Measurements from ENCODE around the gene C4orf36. TPM values are rescaled to one million over a fixed set of nuclear protein-coding genes. Genes with fewer than 3 reads are reported as not detected.

C4orf36 gene, protein sequence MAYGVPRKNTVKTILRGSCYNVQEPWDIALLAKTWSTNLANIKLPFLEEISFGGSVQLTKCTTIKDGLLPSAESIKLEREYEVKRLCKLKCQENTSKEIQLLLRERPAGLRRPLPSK
- not detected in 2 replicates for total RNA-seq

DNA sequence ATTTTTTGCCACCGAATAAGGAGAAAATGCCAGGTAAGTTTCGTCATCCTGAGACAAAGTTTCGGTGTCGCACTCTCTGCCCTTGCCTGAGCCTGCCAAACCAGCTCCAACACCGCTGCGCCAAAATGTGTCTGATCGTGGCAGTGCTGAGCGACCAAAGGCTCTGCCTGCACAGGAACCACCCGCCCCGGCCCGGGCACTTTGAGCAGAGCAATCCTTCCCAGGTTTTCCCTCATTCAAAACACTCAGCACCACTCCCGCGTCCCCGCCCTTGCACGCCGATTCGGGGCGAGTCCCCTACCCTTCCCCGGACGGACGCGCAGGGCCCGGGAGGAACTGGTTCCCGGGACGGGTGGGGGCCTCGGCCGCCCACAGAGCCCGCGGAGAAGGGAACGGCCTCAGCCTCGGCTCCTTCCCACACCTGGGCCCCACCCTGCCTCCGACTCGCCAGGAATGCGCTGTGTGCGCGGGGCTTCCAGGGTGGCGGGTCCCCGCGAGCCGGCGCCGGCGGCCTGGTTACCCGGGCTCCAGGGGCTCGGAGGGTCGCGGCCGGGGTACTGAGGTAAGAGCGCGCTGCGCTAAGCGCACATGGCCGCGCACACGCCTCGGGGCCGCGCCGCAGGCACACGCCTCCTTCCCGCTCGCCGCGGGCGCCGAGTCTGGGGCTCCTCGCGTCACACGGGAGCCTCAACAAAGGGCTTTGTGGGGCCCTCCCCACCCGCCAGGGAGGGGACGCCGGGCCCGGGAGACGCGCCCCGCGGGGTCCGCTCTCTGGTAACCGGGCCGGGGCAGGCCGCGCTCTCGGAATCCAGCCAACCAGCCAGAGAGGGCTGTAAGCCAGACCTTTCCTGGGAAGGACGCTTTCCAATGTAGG, at the start of gene C4orf36:
C4orf36 (minus strand) TSS at position 661 of the 874 bp plus-strand sequence. CDS start 902 bp downstream, outside the sequence.
- no peak for DNase-seq (ENCODE audit: extremely low read depth, low read depth, low spot score)

DNA sequence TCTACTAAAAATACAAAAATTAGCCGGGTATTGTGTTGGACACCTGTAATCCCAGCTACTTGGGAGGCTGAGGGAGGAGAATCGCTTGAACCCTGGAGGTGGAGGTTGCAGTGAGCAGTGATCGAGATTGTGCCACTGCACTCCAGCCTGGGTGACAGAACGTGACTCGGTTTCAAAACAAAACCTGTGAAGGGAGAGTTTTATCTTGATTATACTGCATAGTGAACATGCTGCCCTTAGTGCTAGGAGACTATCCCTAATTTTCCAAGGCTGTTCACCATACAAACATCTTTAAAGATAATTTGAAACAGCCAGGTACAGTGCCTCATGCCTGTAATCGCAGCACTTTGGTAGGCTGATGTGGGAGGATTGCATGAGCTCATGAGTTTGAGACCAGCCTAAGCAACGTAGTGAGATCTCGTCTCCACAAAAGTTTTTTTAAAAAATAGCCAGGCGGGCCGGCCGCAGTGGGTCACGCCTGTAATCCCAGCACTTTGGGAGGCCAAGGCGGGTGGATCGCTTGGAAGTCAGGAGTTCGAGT, 48.8 kb upstream of the C4orf36 start:
- no peak for DNase-seq (ENCODE audit: extremely low read depth, low read depth, low spot score)

DNA sequence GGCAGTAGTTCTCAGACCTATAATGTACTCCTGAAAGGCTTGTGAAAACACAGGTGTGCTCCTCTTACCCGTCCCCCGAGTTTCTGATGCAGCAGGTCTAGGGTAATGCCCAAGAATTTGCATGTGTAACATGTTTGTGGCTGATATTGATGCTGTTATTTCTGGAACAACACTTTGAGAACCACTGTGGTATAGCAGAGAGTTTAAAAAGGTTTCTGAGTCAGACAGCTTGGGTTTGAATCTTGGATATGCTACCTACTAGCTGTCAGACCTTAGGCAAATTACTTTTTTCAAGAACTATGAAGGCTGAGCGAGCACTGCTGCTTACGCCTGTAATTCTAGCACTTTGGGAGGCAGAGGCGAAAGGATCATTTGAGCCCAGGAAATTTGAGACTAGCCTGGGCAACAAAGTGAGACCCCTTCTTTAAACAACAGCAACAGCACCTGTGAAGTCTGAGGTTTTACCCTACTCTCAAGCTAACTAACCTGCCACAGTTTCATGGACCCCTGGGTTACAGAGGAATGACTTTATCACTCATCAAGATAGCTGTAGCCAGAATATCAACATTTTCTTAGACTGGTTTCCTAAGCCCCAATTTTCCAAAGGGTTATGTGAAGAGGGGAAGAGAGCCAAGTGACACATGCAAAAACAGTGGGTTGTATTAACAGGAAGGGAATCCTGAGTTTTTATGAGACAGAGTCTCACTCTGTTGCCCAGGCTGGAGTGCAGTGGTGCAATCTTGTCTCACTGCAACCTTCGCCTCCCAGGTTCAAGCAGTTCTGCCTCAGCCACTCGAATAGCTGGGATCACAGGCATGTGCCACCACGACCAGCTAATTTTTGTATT, 47.7 kb upstream of the C4orf36 start:
- DNase-seq (ENCODE audit: extremely low read depth, low read depth, low spot score), result no peak

DNA sequence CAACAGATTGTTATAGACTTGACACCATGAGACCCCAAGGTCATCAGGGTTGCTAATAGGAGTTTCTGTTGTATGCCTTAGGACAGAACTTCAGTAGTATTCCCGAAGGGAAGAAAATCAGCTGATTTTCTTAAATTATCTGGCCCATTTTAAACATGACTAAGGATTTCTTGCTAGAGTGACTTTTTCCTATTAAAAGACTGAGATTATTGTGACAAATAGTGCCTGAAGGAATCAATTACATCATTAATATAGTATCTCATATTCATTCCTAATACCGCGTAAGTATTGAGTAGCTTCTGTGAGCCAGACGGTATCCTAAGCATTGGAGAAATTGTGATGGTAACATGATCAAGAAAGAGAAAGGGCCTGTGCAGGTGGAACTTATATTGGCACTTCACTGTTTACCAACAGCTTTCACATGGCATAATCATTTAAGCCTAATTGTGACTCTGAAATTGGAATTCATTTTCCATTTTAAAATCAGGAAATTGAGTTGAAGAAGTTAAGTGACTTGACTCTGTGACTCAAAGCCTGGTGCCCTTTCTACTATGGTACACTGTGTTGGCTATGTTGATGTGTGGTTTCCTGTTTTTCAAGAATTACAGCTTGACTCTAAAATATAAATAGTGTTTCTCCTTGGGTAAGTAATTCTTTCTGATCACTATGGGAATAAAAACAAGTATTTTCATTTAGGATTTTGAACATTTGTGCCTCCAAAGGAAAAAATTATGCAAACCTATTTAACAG, 46.7 kb upstream of the C4orf36 start:
- no peak for DNase-seq (ENCODE audit: extremely low read depth, low read depth, low spot score)

DNA sequence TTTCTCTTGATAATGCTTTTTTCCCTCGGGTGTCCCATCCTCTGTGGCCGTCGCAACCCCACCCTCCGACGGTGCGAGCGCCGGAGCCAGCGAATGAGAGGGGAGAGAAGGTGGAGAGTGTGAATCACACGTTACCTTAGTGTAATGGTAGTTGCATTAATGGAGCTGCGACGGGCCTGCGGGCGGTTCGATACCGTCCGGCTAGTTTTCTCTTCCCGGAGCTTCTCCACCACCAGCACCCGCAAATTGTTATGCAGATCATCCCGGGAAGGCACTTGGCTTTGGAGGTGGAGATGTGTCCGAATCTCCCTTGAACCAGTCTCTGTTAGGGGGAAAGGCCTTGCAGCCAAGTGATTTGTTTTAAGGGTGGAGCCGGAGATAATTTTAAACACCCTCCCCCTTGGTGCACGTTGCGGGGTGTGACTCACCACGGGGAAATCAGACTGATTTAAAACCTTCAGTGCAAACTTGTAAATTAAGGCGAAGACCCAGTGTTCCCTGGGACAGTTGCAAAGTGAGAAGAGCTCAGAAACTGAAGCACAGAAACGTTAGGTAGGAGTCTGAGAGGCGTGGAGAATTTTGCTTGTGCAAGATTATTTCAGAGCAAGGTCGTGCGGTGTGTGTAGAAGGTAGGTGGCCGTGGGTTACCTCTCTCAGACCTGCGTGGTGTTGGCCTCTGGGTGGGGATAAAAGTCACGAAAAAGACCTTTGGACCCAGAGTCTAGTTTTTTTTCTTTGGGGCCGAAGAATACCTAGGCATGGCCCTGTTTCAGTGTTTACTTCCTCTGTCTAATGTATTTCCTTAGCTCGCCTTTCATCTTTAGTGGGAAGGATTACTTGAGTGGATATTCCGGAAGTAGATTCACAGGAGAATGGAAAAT, 43.9 kb upstream of the C4orf36 start:
- no peak for DNase-seq (ENCODE audit: extremely low read depth, low read depth, low spot score)

DNA sequence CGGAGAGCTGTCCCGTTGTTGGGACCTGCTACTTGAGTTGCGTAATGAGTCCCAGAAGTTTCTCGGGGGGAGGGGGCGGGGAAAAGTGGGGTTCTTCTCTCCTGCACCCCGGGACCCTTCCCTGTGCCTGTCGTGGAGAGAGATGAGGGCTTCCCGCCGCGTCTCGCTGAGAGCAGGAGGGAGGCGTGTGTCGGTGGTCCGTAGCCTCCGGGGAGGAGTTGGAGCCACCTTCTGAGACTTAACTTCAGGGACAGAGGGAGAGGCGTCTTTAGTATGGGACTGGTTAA, 43.3 kb upstream of the C4orf36 start:
- DNase-seq (ENCODE audit: extremely low read depth, low read depth, low spot score), result no peak

DNA sequence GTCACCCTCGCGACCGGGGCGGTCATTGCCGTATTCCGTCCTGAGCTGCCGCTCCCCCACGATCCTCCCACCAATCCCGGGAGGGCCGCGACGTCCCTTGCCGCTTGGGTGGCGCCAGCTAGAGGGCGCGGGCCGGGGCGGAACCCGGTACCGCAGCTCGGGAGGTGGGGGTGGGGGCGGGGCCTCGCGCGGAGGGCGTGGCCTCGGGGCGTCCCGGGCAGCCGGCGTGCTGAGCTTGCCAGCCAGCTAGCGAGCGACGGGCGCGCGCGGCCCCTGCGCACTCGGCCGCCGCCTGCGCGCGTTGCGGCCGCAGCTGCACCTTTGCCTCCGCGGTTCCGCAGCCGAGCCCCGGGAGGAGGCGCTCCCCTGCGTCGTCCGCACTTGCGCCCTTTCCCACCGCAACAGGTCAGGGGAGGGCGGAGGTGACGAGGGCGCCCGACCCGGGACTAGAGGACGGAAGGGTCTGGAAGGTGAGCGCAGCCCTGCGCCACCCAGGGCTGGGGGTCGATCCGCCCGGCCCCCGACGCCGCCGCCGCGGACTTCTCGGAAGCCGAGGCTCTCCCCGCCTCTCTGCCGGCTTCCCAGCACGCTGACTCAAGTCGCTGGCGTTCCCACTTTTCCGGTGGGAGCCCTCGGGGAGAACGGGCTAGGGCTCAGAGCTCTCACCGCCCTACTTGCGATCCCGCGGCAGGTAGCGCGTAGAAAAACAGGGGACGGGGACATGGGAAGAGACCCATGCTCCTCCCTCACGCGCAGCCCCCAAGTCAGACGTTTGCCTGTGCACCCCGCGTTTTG, 42.7 kb upstream of the C4orf36 start, which contains the start of gene AFF1:
AFF1 (plus strand) TSS at position 241 of the 795 bp plus-strand sequence. CDS start 13,523 bp downstream, outside the sequence.
- DNase-seq (ENCODE audit: extremely low read depth, low read depth, low spot score), result no peak

DNA sequence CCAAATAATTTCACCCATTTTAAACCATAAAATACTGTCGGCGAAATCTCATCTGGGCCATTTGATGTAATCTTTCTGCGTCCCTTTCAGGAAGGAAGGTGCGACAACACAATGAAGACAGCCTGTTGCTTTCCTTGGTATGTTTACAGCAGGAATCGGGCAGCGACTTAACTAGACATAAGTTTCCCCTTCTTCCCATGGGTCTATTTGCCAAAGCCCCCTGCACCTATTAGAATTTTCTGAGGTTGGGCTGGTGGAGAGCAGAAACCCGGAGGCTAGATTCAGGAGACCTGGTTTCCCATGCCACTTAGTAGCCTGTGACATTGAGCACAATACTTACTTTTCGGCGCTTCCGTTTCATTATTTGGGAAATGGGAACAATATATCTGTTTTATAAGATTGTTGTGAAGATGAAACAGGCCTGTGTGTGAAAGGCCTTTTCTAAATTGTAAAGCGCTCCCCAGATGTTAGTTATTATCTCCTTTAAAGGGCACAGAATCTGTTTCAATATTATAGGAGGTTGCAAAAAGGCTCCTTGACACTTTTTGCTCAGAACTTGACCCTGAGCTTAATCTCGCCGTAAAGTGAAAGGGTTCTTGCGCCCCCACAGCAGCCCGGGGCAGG, 42.0 kb upstream of the C4orf36 start:
- DNase-seq (ENCODE audit: extremely low read depth, low read depth, low spot score), result no peak

DNA sequence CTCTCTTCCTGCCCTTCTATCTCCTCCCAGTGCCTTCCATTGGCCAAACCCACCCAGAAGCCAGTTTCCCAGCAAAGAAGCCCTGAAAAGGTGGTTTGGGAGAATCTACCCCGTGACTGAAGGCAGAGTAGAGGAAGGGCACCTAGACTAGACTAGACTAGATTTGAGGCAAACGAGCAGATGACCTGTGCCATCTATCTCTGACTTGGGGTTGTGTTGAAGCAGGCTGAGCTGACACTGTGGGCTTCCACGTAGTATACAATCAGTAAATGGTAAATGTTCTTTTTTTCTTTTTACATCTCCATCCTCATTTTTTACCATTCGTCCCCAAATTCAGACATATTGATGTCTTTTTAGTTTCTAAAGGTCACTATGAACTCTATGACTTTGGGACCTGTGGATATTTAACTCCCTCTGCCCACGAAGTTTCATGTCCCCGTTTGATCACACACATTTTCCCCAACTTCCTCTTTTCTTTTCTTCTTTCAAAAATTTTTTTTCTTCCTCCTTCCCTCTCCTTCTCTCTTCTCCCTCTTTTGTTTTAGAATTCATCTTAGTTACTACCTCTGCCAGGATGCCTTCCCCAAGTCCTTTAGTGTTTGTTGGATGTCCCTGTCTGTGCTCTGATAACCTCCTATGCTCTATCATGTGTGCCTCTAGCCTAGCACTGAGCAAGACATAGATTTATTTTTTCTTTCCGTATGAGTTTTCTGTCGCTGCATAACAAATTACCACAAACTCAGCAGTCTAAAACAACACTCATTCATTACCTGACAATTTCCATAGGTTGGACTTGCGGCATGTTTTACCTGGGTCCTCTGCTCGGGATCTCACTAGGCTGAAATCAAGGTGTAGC, 36.4 kb upstream of the C4orf36 start:
- no peak for DNase-seq (ENCODE audit: extremely low read depth, low read depth, low spot score)

DNA sequence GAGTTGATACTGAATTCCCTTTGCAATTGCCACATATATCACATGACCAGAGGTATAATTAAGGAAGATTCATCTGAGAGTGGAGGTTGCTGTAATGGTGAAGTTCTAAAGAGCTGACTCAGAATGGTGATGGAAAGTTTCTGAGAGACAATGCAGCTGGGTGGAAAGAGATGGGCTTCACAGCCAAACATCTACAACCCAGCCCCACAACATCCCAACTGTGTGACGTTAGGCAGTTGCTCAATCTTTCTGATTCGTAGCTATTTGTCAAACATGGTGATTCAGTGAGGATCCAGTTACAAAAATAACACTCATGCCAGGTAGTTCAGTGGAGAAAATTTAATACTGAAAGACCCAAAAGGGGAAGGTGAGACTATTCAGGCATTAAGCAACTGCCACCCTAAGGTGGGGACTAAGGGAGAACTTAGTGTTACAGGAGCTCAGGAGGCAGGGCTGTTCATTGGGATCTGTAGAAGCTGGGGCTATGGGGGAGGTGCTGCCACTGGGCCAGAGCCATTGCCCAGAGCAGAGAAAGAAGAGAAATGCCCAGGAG, 35.7 kb upstream of the C4orf36 start:
- DNase-seq (ENCODE audit: extremely low read depth, low read depth, low spot score), result no peak

DNA sequence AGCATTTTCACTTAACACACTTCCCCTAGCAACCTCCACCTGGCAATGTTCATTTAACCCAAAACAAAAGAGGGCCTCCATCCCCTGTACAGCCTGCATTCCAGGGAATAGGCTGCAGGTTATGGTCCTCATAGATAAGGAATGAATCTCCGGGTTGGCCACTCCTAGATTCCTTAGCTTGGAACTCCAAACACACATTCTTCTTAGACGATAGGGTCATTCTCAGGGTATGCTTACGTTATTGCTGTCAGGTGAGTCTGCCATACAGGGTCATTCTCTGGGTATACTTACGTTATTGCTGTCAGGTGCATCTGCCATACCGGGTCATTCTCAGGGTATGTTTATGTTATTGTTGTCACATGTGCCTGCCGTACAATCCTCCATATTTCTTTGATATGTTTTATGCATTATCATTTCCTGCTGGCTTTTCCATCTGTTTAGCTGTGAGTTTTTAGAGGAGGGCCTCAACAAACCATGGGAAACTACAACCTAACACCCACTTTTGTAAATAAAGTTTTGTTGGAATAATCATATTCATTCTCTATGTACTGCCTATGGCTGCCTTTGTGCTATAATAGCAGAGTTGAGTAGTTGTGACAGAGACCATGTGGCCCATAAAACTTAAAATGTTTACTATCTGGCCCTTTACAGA, 34.3 kb upstream of the C4orf36 start:
- DNase-seq (ENCODE audit: extremely low read depth, low read depth, low spot score), result no peak

DNA sequence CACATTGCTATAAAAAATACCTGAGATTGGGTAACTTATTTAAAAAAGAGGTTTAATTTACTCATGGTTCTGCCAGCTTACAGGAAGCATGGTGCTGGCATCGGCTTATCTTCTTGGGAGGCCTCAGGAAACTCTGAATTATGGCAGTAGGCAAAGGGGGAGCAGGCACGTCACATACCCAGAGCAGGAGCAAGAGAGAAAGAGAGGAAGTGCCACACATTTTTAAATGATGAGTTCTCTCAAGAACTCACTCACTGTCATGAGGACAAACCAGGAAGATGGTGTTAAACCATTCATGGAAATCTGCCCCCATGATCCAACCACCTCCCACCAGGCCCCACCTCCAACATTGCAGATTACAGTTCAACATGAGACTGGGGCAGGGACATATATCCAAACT, 32.6 kb upstream of the C4orf36 start:
- peak; percentile 85 for DNase-seq (ENCODE audit: extremely low read depth, low read depth, low spot score)

DNA sequence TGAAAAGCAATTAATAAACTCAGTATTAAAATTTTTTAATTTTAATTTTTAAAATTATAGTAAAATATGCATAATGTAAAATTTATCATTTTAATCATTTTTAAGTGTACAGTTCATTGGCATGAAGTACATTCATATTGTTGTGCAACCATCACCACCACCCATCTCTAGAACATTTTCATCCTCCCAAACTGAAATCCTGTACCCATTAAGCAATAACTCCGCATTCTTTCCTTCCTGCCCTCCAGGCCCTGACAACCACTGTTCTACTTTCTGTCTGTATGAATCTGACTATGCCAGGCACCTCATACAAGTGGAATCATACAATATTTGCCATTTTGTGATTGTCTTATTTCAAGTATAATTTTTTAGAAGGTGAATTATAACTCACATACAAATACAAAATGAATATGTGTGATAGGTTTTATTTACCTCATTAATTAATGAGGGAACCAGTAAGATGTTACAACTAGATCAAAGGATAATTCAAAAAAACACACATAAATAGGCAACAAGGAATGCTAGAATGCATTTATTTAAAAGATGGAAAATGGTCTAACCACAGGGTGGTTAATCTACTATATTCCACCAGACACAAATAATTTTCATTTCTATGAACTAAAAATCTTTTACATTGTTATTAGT, 29.5 kb upstream of the C4orf36 start:
- DNase-seq (ENCODE audit: extremely low read depth, low read depth, low spot score), result no peak

DNA sequence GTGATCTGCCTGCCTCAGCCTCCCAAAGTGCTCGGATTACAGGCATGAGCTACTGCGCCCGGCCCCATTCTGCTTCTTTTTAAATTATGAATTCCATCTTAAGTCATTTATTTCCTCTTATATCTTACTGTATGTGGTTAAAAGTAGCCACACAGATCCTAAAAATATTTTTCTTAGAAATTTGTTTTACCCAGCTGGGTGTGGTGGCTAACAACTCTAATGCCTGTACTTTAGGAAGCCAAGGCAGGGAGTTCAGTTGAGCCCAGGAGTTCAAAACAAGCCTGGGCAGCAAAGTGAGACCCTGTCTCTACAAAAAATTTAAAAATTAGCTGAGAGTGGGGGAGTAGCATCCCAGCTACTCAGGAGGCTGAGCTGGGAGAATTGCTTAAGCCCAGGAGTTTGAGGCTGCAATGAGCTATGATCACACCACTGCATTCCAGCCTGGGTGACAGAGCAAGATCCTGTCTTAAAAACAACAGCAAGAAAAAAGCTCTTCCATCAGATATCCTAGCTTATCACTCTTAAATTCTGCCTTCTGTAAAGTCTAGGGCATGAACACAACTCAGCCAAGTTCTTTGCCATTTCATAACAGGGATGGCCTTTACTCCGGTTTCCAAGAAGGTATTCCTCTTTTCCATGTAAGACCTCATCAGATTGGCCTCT, 27.5 kb upstream of the C4orf36 start:
- no peak for DNase-seq (ENCODE audit: extremely low read depth, low read depth, low spot score)

DNA sequence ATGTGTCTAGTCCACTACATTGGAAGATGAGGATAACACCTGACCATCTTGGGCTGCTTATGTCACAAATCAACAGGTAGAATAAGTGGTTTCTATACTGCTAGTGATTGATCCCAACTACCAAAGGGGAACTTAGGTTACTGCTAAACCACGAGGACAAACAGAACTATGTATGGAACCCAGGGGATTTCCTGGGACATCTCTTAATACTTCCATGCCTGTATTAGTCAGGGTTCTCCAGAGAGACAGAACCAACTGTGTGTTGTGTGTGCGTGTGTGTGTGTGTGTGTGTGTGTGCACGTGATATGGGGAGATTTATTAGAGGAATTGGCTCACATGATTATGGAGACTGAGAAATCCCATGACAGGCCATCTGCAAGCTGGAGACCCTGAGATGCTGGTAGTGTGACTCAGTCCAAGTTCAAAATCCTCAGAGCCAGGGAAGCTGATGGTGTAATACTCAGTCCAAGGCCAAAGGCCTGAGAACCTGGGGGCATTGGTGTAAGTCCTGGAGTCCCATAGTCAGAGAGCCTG, 26.4 kb upstream of the C4orf36 start:
- DNase-seq (ENCODE audit: extremely low read depth, low read depth, low spot score), result no peak

Measured in glomerular endothelial cell (primary cell).